ENCODE measurements around the gene NEK8.

NEK8 gene

GRCh38 chr17:28728364-28729200 lies at the start of gene NEK8:
Gene NEK8, plus strand, starts transcription at chr17:28728788. Its CDS starts 26 bp downstream, at chr17:28728814.
- peak; percentile 97 for DNase-seq

DNA sequence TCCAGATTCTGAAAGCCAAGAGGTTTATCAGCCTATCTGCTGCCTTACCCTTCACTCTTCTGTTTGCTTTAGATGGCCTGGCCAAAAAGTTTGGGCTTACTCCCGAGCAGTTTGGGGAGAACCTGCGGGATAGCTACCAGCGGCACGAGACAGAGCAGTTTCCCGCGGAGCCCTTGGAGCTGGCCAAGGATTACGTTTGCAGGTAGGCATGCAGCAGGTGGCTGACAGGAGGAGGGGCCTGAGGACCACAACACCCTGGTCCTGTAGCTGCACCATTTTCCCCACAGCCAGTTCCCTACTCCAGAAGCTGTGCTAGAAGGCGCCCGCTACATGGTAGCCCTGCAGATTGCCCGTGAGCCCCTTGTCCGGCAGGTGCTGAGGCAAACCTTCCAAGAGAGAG lies 45.9 kb upstream of the NEK8 start:
- no peak for DNase-seq

DNA sequence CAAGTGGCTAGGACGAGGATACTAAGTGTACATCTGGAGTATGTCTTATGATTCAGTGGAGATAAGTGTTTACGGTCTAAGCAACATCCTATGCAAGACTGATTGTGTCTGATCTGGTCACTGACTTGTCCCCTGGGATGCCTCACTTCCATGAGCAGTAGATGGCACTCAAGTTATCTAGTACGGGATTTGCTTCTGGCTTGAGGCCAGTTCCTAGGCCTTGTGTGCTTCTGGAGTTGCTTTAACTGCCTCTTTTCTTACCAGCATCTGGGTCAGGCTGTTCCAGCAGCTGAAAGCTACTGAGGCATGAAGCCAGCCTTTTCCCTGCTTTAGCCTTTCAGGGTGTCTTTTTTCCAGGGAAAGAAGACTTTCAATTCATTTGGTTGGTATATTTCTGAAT lies 43.6 kb upstream of the NEK8 start:
- DNase-seq: no peak

DNA sequence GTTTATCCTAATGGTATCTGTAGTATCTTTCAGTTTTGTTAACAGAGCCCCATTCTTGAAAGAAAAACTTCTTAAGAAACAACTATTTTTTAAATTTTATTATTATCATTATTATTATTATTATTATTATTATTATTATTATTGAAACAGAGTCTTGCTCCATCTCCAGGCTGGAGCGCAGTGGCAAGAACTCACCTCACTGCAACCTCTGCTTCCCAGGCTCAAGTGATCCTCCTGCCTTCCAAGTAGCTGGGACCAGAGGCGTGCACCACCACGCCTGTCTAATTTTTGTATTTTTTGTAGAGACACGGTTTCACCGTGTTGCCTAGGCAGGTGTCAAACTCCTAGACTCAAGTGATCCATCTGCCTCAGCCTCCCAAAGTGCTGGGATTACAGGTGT lies 43.2 kb upstream of the NEK8 start:
- DNase-seq: no peak

- DNase-seq: no peak
These were observed 42.3 kb upstream of the NEK8 start for GRCh38 chr17:28686296-28686695.

- DNase-seq: no peak
These were observed 40.1 kb upstream of the NEK8 start for GRCh38 chr17:28688481-28688880.

GRCh38 chr17:28689011-28689410 lies 39.6 kb upstream of the NEK8 start:
- DNase-seq: no peak

- DNase-seq: no peak
These were observed 34.7 kb upstream of the NEK8 start for GRCh38 chr17:28693869-28694268.

DNA sequence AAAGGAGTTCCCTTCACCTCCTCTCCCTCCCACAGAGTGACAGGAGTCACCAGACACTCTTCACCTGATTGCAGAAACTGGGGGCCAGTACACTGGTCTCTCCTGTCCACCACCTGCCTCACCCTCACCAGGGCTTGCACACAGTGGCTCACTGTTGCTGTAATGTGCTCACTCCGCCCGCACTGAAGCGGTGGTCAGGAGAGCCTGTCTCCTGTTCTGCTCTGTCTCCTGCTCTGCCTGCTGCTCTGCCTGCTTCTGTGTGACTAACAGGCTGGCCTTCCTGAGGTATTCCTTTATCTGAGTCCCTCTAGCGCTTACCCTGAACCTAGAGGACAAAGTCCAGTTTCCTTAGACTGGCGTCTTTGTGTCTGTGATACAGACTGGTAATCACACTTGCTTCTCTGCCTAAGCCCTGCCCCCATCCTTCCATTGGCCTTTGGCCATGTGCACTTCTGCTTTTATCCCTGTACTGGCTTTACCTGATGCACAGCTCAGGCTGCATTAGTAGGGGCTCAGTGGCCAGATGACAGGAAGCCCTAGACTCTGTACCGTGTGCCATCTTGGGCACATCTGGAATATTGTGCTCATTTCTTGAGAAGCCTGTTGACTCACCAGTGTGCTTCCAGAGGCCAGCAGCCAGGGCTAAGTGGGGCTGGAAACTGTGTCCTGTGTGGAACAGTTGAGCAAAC lies 30.2 kb upstream of the NEK8 start:
- DNase-seq: no peak

- DNase-seq: no peak
These were observed 28.3 kb upstream of the NEK8 start for GRCh38 chr17:28700278-28700677.

DNA sequence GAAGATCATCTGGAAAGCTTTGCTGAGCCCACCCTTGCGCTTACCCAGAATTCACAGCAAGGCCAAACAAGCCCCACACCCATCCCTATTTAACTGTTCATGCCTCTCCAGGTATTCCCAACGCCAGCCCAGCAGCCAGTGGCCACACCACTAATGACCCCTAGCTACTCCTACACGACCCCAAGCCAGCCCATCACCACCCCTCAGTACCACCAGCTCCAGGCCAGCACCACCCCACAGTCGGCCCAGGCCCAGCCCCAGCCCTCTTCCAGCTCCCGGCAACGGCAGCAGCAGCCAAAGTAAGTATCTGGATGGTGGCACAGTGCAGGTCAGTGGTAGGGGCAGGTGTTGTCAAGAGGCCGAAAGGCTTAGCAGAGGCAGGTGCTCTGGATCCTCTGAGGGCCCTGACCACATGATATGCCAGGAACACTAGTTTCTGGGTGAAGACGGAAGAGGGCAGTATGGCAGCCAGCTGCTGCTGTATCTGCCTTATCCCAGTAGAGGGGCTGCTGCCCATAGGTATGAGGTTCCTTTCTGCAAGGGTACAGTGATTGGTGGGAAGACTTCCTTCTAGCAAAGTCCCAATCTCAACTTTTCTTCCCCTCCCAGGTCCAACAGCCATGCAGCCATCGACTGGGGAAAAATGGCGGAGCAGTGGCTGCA lies 27.6 kb upstream of the NEK8 start:
- DNase-seq: no peak

DNA sequence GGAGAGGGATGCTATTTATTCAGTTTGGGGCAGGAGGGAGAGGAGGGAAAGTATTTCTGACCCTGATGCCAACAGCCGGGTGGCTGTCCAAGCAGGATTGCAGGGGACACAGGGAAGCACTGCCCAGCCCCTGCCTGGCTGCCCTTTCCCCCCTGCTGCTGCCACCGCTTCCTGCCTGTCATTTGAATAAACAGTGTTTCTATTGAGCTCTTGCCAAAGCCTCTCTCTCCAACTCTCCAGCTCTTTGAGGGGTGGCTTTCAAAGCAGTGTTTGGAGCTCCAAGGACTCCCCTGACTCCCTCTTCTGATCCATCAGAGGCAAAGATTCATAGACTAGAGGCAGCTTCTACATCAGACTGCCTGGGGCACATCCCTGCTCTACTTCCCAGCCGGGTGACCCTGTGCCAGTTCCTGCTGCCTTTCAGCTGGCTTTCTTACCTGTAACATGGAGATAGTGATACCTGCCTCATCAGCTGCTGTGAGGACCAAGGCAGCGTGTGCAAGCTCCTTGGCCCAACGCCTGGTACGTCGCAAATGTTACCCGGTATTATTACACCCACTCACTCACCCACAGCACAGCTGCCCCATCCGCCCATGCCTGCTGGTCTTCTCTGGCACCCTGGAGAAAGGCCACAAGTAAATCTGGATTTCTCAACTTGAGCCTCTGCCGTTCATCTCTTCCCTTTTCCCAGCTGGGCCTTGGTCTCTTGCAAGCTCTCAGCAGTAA lies 26.4 kb upstream of the NEK8 start:
- DNase-seq: no peak

DNA sequence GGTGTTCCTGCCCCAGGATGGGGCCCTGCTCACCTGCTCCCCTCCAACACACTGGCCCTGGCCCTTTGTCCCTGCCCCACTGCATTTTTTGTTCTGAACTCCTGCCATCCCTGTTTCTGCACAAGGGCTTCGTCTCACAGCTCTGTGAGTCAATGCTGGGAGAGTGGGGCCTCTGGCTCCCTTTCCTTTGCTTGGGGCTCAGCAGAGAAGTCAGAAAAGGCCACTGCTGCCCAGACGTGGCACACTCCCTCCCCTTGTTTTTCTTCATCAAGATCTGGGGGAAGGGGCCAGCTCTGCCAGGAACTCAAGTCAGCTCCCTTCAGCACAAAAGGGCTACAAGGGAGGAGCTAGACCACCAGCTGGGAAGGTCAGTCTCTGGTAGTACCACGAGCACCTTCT lies 25.8 kb upstream of the NEK8 start:
- no peak for DNase-seq

GRCh38 chr17:28703552-28704218 lies 24.9 kb upstream of the NEK8 start:
- no peak for DNase-seq

DNA sequence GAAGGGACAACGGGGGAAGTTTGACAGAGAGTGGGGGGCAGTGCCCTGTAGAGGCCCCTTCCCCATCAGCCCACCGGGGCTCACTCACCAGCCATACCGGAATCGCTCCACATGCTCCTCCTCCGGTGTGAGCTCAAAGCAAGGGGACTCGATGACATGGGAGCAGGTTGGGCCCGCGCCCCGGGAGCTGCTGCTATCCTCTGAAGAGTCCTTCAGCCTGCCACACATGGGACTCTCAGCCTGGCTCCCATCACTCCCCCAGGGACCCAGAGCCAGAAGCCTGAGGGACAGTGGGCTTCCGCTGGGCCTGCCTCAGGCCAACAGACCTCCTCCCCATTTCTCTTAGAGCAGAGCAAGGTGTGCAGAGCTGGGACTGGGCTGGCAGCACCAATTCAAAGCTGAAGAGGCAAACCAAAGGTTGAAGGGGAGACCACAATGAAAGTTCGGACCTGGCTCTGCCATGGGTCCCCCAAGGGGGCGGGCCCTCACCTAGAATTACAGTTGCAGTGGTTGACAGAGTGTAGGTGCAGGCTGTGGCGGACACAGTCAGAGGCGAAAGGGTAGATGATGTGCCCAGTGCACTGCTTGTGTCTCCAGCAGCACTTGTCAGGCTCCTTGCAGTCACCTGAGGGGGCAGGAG lies 24.2 kb upstream of the NEK8 start:
- DNase-seq: no peak

DNA sequence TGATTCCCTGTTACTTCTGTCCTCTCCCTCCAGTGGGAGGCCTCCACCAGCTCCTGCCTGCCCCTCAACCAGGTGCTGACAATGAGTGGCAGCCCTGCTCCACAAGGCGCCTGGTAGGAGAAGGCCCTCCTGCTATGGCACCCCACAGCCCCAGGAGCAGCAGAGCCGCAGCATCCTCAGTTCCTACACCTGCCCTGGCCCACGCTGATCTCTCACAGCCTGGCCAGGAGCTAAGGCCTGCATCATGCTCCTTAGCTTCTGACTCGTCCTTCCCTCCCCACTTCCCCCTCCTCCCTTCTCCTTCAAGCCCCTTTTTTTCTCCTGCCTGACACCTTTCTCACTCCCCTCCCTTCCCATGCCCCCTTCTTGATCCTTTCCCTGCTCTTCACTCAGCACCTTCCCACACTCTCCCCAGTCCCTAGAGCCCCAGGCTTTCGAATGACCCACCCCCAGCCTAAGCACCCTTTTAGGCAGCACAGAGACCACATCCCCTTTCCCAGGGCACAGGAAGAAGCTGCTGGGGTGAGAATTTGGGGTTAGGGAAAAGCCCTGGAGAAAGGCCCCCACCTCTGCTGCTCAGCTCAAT lies 23.4 kb upstream of the NEK8 start:
- no peak for DNase-seq

DNA sequence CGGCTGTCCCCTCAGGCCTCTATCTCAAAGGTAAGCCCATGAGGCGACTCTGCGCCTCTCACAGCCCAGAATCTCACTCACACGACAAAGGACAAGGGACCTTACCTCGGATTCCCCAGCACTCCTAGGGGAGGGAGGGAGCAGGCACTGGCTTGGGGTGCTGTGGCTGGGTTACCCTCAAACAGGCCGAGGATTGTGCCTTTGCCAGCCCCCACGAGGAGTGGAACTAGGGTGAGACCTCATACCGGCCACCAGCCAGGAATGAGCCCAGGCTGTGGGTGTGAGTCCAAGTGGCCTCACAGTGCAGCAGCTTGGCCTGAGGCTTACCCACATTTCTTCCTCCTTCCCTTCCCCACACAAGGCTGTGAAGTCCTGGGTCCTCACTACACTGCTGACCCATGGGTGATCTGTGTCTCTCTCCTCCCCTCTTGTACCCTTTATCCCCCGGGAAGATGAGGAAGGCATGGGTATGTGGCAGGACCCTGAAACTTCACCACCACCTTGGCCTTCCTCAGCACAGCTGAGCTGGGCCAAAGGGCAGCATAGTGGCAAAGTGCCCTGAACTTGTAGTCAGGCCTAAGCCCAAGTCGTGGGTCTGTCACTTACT lies 22.8 kb upstream of the NEK8 start:
- no peak for DNase-seq

DNA sequence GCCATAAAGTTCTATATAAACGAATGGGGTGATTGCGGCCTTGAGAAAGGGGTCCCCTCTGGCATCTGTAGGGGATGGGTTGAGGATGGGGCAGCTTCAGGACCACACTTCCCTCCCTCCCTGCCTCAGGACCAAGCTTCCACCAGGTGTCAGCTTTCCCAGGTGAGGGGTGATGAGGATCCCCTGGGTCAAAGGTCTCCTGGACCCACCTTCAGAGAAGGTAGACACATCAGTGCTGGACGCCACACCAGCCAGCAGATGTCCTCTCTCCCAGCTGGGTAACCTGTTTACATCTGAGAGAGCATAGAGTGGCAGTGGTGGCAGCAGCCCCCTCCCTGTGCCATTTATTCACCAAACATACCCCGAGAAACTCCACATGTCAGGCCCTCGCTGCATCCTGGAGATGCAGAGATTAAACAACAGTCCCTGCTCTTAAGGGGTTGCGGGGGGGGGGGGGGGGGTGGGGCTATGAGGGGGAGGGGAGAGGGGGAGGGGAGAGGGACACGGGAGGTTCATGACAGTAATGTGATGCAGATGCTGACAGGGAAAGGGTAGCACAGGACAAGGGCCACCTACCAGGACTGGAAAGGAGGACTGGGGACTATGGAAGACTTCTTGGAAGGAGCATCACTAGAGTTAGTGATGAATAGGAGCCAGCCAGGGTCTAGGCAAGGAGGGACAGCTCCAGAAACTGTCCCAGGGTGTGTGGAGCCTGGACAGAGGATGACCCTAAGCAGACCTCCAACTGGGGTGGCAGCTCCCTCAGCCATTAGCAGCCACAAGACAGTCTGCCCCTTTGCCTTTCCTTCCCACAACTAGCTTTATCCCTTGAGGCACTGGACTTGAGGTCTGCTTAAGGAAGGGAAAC lies 21.9 kb upstream of the NEK8 start:
- DNase-seq: no peak

GRCh38 chr17:28707339-28707720 lies 21.3 kb upstream of the NEK8 start:
- no peak for DNase-seq

Data from inflammatory macrophage treated with lipopolysaccharide for 4 hours (primary cell).